Pons (tissue), 1 donor: Measurements from ENCODE around the gene DAP.
"Not testable (repeated sequence)": the region's sequence is repeated elsewhere in the genome, so short reads cannot be mapped to it uniquely, and the experiment has no call there.

Source experiments
- DNase-seq: peaks from one replicate; pipeline ENCODE4 v3.0.0-alpha.2; 2016; ENCODE audit warnings: low spot score

The DAP gene

GRCh38 chr5:10761185-10761932 lies at the start of gene DAP:
Gene DAP (minus strand): TSS chr5:10761234. CDS start chr5:10761068, 166 bp downstream.
- peak; percentile 68 for DNase-seq

GRCh38 chr5:10808347-10809226 lies 47.6 kb upstream of the DAP start:
- DNase-seq, result no peak

- DNase-seq, result no peak
Observed at GRCh38 chr5:10801931-10802666, 41.1 kb upstream of the DAP start.

- DNase-seq, result no peak
Observed at GRCh38 chr5:10800852-10801251, 39.8 kb upstream of the DAP start.

GRCh38 chr5:10797261-10797660 lies 36.2 kb upstream of the DAP start:
- no peak for DNase-seq

- no peak for DNase-seq
Observed at GRCh38 chr5:10793785-10794184, 32.8 kb upstream of the DAP start.

GRCh38 chr5:10792336-10792735 lies 31.3 kb upstream of the DAP start:
- no peak for DNase-seq

GRCh38 chr5:10789726-10790125 lies 28.7 kb upstream of the DAP start:
- DNase-seq, result no peak

GRCh38 chr5:10789021-10789420 lies 28.0 kb upstream of the DAP start:
- DNase-seq, result peak; percentile 14

GRCh38 chr5:10788358-10788757 lies 27.3 kb upstream of the DAP start:
- no peak for DNase-seq

GRCh38 chr5:10786835-10787234 lies 25.8 kb upstream of the DAP start:
- no peak for DNase-seq

- not testable (repeated sequence) for DNase-seq
Observed at GRCh38 chr5:10780208-10780607, 19.2 kb upstream of the DAP start.

- no peak for DNase-seq
Observed at GRCh38 chr5:10779592-10779991, 18.6 kb upstream of the DAP start.

GRCh38 chr5:10778179-10778910 lies 17.3 kb upstream of the DAP start:
- no peak for DNase-seq

- DNase-seq, result no peak
Observed at GRCh38 chr5:10775646-10776045, 14.6 kb upstream of the DAP start.

- no peak for DNase-seq
Observed at GRCh38 chr5:10772901-10773585, 12.0 kb upstream of the DAP start.

- DNase-seq, result no peak
Observed at GRCh38 chr5:10768328-10768899, 7.4 kb upstream of the DAP start.

GRCh38 chr5:10762776-10763500 lies 1.9 kb upstream of the DAP start:
- DNase-seq, result no peak

GRCh38 chr5:10761933-10762775 lies 1.1 kb upstream of the DAP start:
- peak; percentile 62 for DNase-seq

- no peak for DNase-seq
Observed at GRCh38 chr5:10760921-10761184, 181 bp downstream of the DAP start.
